Activated CD4-positive, alpha-beta T cell treated with anti-CD3 and anti-CD28 coated beads for 24 hours (primary cell): ENCODE data around the gene PRSS33.

Experiments used
- DNase-seq, 2 donors: peaks; one replicate each; pipeline ENCODE4 v3.0.0-alpha.2; 2020; ENCODE audit warnings: low read depth in 2 of 2

The PRSS33 gene

GRCh38 chr16:2777231-2777902 is 10.0 kb downstream of the PRSS33 start, which contains the start of gene ELOB:
TSS of gene ELOB (minus strand) at chr16:2777280. CDS start at chr16:2777239, 41 bp downstream.
- DNase-seq = peak; percentile 80 to 83

GRCh38 chr16:2776500-2777139 is 10.7 kb downstream of the PRSS33 start:
- DNase-seq = no peak

GRCh38 chr16:2775765-2776499 is 11.4 kb downstream of the PRSS33 start:
- DNase-seq = no peak

GRCh38 chr16:2775131-2775716 is 12.1 kb downstream of the PRSS33 start:
- no peak for DNase-seq

- DNase-seq = no peak
Observed at GRCh38 chr16:2774161-2774891, 13.0 kb downstream of the PRSS33 start.

- DNase-seq = no peak
Observed at GRCh38 chr16:2773188-2773968, 14.0 kb downstream of the PRSS33 start.

- no peak for DNase-seq
Observed at GRCh38 chr16:2771496-2772402, 15.6 kb downstream of the PRSS33 start.

GRCh38 chr16:2770057-2770951 is 17.1 kb downstream of the PRSS33 start:
- no peak for DNase-seq

GRCh38 chr16:2769675-2770056 is 17.7 kb downstream of the PRSS33 start:
- no peak for DNase-seq

- DNase-seq = no peak
Observed at GRCh38 chr16:2769100-2769529, 18.2 kb downstream of the PRSS33 start.

GRCh38 chr16:2768403-2769089 is 18.8 kb downstream of the PRSS33 start:
- no peak for DNase-seq

GRCh38 chr16:2767891-2768290 is 19.5 kb downstream of the PRSS33 start:
- no peak for DNase-seq

- no peak for DNase-seq
Observed at GRCh38 chr16:2767140-2767731, 20.1 kb downstream of the PRSS33 start.

GRCh38 chr16:2766430-2767139 is 20.8 kb downstream of the PRSS33 start:
- no peak for DNase-seq

GRCh38 chr16:2765462-2766404 is 21.6 kb downstream of the PRSS33 start:
- no peak for DNase-seq

GRCh38 chr16:2764718-2765117 is 22.6 kb downstream of the PRSS33 start:
- no peak for DNase-seq
